ENCODE results near the gene PRSS1. TPM values are rescaled to one million over a fixed set of nuclear protein-coding genes. Genes with fewer than 3 reads are reported as not detected.

PRSS1 gene
- total RNA-seq, 2 experiments from 2014 or later: not detected

DNA sequence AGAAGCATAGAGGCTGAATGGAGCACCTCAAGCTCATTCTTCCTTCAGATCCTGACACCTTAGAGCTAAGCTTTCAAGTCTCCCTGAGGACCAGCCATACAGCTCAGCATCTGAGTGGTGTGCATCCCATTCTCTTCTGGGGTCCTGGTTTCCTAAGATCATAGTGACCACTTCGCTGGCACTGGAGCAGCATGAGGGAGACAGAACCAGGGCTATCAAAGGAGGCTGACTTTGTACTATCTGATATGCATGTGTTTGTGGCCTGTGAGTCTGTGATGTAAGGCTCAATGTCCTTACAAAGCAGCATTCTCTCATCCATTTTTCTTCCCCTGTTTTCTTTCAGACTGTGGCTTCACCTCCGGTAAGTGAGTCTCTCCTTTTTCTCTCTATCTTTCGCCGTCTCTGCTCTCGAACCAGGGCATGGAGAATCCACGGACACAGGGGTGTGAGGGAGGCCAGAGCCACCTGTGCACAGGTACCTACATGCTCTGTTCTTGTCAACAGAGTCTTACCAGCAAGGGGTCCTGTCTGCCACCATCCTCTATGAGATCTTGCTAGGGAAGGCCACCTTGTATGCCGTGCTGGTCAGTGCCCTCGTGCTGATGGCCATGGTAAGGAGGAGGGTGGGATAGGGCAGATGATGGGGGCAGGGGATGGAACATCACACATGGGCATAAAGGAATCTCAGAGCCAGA is 52.5 kb downstream of the PRSS1 start:
- Histone ChIP-seq H3K27ac (ENCODE audit: low read depth in 1 of 2, low read length in 2 of 2) (peak overlapping the region; percentile 95 to 99), H3K4me3 (ENCODE audit: low read length) (peak overlapping the region; percentile 100), H3K9me3 (ENCODE audit: control insufficient read depth in 1 of 2, insufficient read depth in 1 of 2, low read length in 2 of 2) (no peaks in the 10 kb centered on the region), H3K4me1 (ENCODE audit: insufficient read depth, low read length) (peaks cover 80% of the 10 kb centered on the region), H3K36me3 (ENCODE audit: insufficient read depth, low read length) (peaks cover 73% of the 10 kb centered on the region), H3K27me3 (ENCODE audit: control insufficient read depth in 1 of 2, insufficient read depth in 2 of 2, low read length in 2 of 2) (no peaks in the 10 kb centered on the region)
- CTCF ChIA-PET: interaction anchor here (14.4 kb wide), 1 partner anchor 8 kb away, joined by 135 read pairs; no protein-coding TSS in a partner anchor
- Mint-ChIP-seq H3K27me3 (no peaks in the 10 kb centered on the region), H3K27ac (peak overlapping the region; percentile 98), H3K4me3 (peak overlapping the region; percentile 86), H3K9me3 (no peaks in the 10 kb centered on the region), H3K36me3 (ENCODE audit: low read depth) (peaks cover 83% of the 10 kb centered on the region), H3K4me1 (ENCODE audit: low read depth) (peaks cover 88% of the 10 kb centered on the region)
- intact Hi-C loops (cut with DNase I, micrococcal nuclease): no loop called here
- no peak for ATAC-seq (ENCODE audit: poor library complexity)
- DNase-seq: peak in 4 of 14 experiments; percentile 20 to 32 (median 30)
- POLR2A ChIA-PET: interaction anchor here (0.9 to 30.9 kb wide), 3 partner anchors 5 to 501 kb away, joined by 3 to 5733 read pairs (median 5733); no protein-coding TSS in a partner anchor
- TF ChIP-seq, protein P1, sequence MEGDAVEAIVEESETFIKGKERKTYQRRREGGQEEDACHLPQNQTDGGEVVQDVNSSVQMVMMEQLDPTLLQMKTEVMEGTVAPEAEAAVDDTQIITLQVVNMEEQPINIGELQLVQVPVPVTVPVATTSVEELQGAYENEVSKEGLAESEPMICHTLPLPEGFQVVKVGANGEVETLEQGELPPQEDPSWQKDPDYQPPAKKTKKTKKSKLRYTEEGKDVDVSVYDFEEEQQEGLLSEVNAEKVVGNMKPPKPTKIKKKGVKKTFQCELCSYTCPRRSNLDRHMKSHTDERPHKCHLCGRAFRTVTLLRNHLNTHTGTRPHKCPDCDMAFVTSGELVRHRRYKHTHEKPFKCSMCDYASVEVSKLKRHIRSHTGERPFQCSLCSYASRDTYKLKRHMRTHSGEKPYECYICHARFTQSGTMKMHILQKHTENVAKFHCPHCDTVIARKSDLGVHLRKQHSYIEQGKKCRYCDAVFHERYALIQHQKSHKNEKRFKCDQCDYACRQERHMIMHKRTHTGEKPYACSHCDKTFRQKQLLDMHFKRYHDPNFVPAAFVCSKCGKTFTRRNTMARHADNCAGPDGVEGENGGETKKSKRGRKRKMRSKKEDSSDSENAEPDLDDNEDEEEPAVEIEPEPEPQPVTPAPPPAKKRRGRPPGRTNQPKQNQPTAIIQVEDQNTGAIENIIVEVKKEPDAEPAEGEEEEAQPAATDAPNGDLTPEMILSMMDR (IDR thresholded peaks at IDR 0.05): no peak

DNA sequence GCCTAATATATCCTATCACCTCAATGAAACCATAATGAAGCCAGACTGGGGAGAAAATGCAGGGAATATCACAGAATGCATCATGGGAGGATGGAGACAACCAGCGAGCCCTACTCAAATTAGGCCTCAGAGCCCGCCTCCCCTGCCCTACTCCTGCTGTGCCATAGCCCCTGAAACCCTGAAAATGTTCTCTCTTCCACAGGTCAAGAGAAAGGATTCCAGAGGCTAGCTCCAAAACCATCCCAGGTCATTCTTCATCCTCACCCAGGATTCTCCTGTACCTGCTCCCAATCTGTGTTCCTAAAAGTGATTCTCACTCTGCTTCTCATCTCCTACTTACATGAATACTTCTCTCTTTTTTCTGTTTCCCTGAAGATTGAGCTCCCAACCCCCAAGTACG is 53.0 kb downstream of the PRSS1 start:
- ATAC-seq (ENCODE audit: poor library complexity) (no peak), DNase-seq (peak in 3 of 14 experiments; percentile 7 to 24 (median 11))
- Mint-ChIP-seq H3K4me3 (peak overlapping the region; percentile 86), H3K36me3 (ENCODE audit: low read depth) (peaks cover 80% of the 10 kb centered on the region), H3K27ac (peak overlapping the region; percentile 98), H3K27me3 (no peaks in the 10 kb centered on the region), H3K4me1 (ENCODE audit: low read depth) (peaks cover 94% of the 10 kb centered on the region), H3K9me3 (no peaks in the 10 kb centered on the region)
- Histone ChIP-seq H3K36me3 (ENCODE audit: insufficient read depth, low read length) (peaks cover 68% of the 10 kb centered on the region), H3K4me3 (ENCODE audit: low read length) (peak overlapping the region; percentile 100), H3K27me3 (ENCODE audit: control insufficient read depth in 1 of 2, insufficient read depth in 2 of 2, low read length in 2 of 2) (no peaks in the 10 kb centered on the region), H3K9me3 (ENCODE audit: control insufficient read depth in 1 of 2, insufficient read depth in 1 of 2, low read length in 2 of 2) (no peaks in the 10 kb centered on the region), H3K27ac (ENCODE audit: low read depth in 1 of 2, low read length in 2 of 2) (peak overlapping the region; percentile 95 to 99), H3K4me1 (ENCODE audit: insufficient read depth, low read length) (peaks cover 86% of the 10 kb centered on the region)
- TF ChIP-seq, protein P1 (IDR thresholded peaks at IDR 0.05): no peak
- ChIA-PET POLR2A (interaction anchor here (22.8 to 30.9 kb wide), 2 partner anchors 5 to 10 kb away, joined by 5733 read pairs; no protein-coding TSS in a partner anchor), CTCF (no interaction called here)
- intact Hi-C loops (cut with DNase I, micrococcal nuclease): no loop called here

Other genes starting within 250 kb of the PRSS1 start
- not detected for gene PRSS2, start 21.5 kb downstream of the PRSS1 start, total RNA-seq
- 10 to 100 TPM; 50.7 to 55.8 TPM for gene EPHB6, start 105.6 kb downstream of the PRSS1 start, total RNA-seq
- gene TRPV6, start 136.3 kb downstream of the PRSS1 start, total RNA-seq: not detected
- not detected for gene TRPV5, start 184.3 kb downstream of the PRSS1 start, total RNA-seq
- gene LLCFC1, start 190.0 kb downstream of the PRSS1 start, total RNA-seq: not detected
- under 1 TPM in 1 of 2 experiments, not detected in 1; 0.19 TPM for gene KEL, start 212.9 kb downstream of the PRSS1 start, total RNA-seq

Data from CD4-positive, alpha-beta T cell (primary cell).